ENCODE measurements around the gene PLEKHM2. TPM values are rescaled to one million over a fixed set of nuclear protein-coding genes. Genes with fewer than 3 reads are reported as not detected.

Gene PLEKHM2
- total and polyA plus RNA-seq, 9 donors: 22.1 to 81.8 (median 50.1) TPM

GRCh38 chr1:15680561-15681348 is 3.4 kb upstream of the PLEKHM2 start:
- DNase-seq: no peak

GRCh38 chr1:15681349-15682292 is 2.5 kb upstream of the PLEKHM2 start:
- WGBS, 3 donors: 82 to 88% (median 88%) methylated on average over 12 of the region's 12 CpGs
- H3K27me3 ChIP-seq: no peaks in the 10 kb centered on the region
- no peaks in the 10 kb centered on the region for H3K36me3 ChIP-seq
- no peak overlapping the region for H3K27ac ChIP-seq
- intact Hi-C loops (cut with DNase I): loop anchor here in 1 of 4 donors (5.0 kb wide), 2 partner anchors 64 to 154 kb away; partner anchors contain the start of genes DDI2 and DNAJC16
- no peak for TF ChIP-seq POLR2A (IDR thresholded peaks at IDR 0.05)
- TF ChIP-seq EP300 (IDR thresholded peaks at IDR 0.05): no peak
- TF ChIP-seq CTCF (IDR thresholded peaks at IDR 0.05): no peak
- H3K4me3 ChIP-seq: no peak overlapping the region
- H3K4me1 ChIP-seq (ENCODE audit: insufficient read depth): peaks cover 6% of the 10 kb centered on the region
- no peak for DNase-seq
- H3K9me3 ChIP-seq: no peaks in the 10 kb centered on the region

More at GRCh38 chr1:15680561-15681348, 3.4 kb upstream of the PLEKHM2 start:
- Histone ChIP-seq H3K4me3 (no peak overlapping the region), H3K9me3 (no peaks in the 10 kb centered on the region), H3K4me1 (ENCODE audit: insufficient read depth) (peaks cover 5% of the 10 kb centered on the region), H3K27ac (no peak overlapping the region), H3K27me3 (no peaks in the 10 kb centered on the region), H3K36me3 (no peaks in the 10 kb centered on the region)
- intact Hi-C loops (cut with DNase I): loop anchor here in 1 of 4 donors (5.0 kb wide), 2 partner anchors 63 to 153 kb away; partner anchors contain the start of genes DDI2 and DNAJC16
- 88 to 94% (median 91%) methylated on average over 7 of the region's 7 CpGs for WGBS, 3 donors
- TF ChIP-seq EP300 (IDR thresholded peaks at IDR 0.05): no peak
- no peak for TF ChIP-seq POLR2A (IDR thresholded peaks at IDR 0.05)
- no peak for TF ChIP-seq CTCF (IDR thresholded peaks at IDR 0.05)

GRCh38 chr1:15682936-15683341 is 1.2 kb upstream of the PLEKHM2 start:
- Histone ChIP-seq H3K36me3 (no peaks in the 10 kb centered on the region), H3K4me3 (no peak overlapping the region), H3K27ac (no peak overlapping the region), H3K4me1 (ENCODE audit: insufficient read depth) (peaks cover 6% of the 10 kb centered on the region), H3K9me3 (no peaks in the 10 kb centered on the region), H3K27me3 (no peaks in the 10 kb centered on the region)
- WGBS, 3 donors: 82 to 93% (median 90%) methylated on average over 4 of the region's 4 CpGs
- intact Hi-C loops (cut with DNase I): loop anchor here in 1 of 4 donors (5.0 kb wide), 2 partner anchors 66 to 156 kb away; partner anchors contain the start of genes DDI2 and DNAJC16
- TF ChIP-seq POLR2A (IDR thresholded peaks at IDR 0.05): no peak
- TF ChIP-seq EP300 (IDR thresholded peaks at IDR 0.05): no peak
- TF ChIP-seq CTCF (IDR thresholded peaks at IDR 0.05): no peak
- no peak for DNase-seq

All from ovary (tissue), 9 donors.